Measurements from ENCODE around the gene NKAIN1.
"Not testable (repeated sequence)": the region's sequence is repeated elsewhere in the genome, so short reads cannot be mapped to it uniquely, and the experiment has no call there.

The NKAIN1 gene

DNA sequence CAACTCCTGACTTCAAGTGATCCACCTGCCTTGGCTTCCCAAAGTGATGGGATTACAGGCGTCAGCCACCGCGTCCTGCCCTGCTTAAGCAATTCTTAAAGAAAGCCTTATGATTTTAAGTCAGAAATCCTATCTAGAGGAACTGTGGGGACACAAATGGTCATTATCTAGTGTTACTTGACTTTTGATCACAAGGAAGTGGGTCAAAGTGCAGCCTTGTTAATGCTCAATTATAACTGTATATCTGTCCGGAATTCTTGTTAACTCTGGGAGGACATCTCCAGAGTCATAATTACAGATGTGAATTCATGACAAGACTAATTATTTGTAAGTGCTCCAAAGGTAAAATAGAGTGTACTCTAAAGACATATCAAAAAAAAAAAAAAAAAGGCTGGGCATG, 97.3 kb downstream of the NKAIN1 start:
- H3K4me3 ChIP-seq (ENCODE audit: low read length), result no peak overlapping the region
- H3K27me3 ChIP-seq (ENCODE audit: control insufficient read depth, low read length), result no peaks in the 10 kb centered on the region
- no peaks in the 10 kb centered on the region for H3K4me1 ChIP-seq (ENCODE audit: control insufficient read depth, low read length)
- H3K27ac ChIP-seq (ENCODE audit: low read depth, low read length), result no peak overlapping the region
- no peaks in the 10 kb centered on the region for H4K20me1 ChIP-seq (ENCODE audit: control insufficient read depth, insufficient read depth, low read depth, low read length)
- no peaks in the 10 kb centered on the region for H3K9me2 ChIP-seq (replicated peaks; ENCODE audit: control insufficient read depth, low read length)
- no peak for TF ChIP-seq EZH2phosphoT487 (IDR thresholded peaks at IDR 0.05; ENCODE audit: borderline replicate concordance, low read length)
- no peak for TF ChIP-seq CTCF (IDR thresholded peaks at IDR 0.05; ENCODE audit: low read depth, low read length, poor library complexity, severe bottlenecking)
- H3F3A ChIP-seq (ENCODE audit: control insufficient read depth, insufficient read depth), result no peaks in the 10 kb centered on the region
- no peak overlapping the region for H3K4me2 ChIP-seq (ENCODE audit: low read length)
- no peaks in the 10 kb centered on the region for H3K79me2 ChIP-seq (ENCODE audit: control insufficient read depth, low read length)
- H3K9me3 ChIP-seq (ENCODE audit: control insufficient read depth, insufficient read depth, low read length), result no peaks in the 10 kb centered on the region
- H3K36me3 ChIP-seq (ENCODE audit: control insufficient read depth, low read length), result no peaks in the 10 kb centered on the region

DNA sequence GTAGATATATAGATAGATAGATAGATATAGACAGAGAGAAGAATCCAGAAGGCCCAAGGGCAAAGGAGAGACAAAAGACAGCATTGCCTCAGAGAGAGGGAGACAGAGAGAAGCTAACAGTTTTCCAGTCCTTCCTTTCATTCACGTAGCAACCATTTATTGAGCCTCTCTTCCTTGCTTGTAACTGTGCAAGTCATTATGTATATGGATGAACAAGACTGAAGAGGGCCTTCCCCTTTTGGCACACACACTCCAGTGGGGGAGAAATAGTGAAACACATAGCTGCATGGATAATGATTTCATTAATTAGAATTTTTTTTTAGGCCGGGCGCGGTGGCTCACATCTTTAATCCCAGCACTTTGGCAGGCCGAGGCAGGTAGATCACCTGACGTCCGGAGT, 99.4 kb downstream of the NKAIN1 start:
- Histone ChIP-seq H3K4me2 (ENCODE audit: low read length) (no peak overlapping the region), H4K20me1 (ENCODE audit: control insufficient read depth, insufficient read depth, low read depth, low read length) (no peaks in the 10 kb centered on the region), H3K9me3 (ENCODE audit: control insufficient read depth, insufficient read depth, low read length) (no peaks in the 10 kb centered on the region), H3K27ac (ENCODE audit: low read depth, low read length) (no peak overlapping the region), H3K36me3 (ENCODE audit: control insufficient read depth, low read length) (no peaks in the 10 kb centered on the region), H3K4me1 (ENCODE audit: control insufficient read depth, low read length) (no peaks in the 10 kb centered on the region), H3F3A (ENCODE audit: control insufficient read depth, insufficient read depth) (no peaks in the 10 kb centered on the region), H3K27me3 (ENCODE audit: control insufficient read depth, low read length) (no peaks in the 10 kb centered on the region), H3K79me2 (ENCODE audit: control insufficient read depth, low read length) (no peaks in the 10 kb centered on the region), H3K9me2 (replicated peaks; ENCODE audit: control insufficient read depth, low read length) (no peaks in the 10 kb centered on the region), H3K4me3 (ENCODE audit: low read length) (no peak overlapping the region)
- TF ChIP-seq CTCF (IDR thresholded peaks at IDR 0.05; ENCODE audit: low read depth, low read length, poor library complexity, severe bottlenecking), result no peak
- TF ChIP-seq EZH2phosphoT487 (IDR thresholded peaks at IDR 0.05; ENCODE audit: borderline replicate concordance, low read length), result no peak

DNA sequence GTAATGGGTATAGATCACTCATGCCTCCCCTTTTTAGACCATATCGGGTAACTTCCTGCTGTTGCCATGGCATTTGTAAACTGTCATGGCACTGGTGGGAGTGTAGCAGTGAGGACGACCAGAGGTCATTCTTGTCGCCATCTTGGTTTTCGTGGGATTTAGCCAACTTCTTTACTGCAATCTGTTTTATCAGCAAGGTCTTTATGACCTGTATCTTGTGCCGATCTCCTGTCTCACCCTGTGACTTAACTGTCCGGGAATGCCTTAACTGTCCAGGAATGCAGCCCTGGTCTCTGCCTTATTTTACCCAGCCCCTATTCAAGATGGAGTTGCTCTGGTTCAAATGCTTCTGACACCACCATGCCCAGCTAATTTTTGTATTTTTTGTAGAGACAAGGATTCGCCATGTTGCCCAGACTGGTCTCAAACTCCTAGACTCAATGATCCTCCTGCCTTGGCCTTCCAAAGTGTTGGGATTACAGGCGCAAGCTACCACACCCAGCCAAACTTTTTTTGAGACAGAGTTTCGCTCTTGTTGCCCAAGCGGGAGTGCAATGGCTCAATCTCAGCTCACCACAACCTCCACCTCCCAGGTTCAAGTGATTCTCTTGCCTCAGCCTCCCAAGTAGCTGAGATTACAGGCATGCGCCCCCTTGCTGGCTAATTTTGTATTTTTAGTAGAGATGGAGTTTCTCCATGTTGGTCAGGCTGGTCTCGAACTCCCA, 100.7 kb downstream of the NKAIN1 start:
- not testable (repeated sequence) for H3F3A ChIP-seq (ENCODE audit: control insufficient read depth, insufficient read depth); H3K4me2 ChIP-seq (ENCODE audit: low read length); H3K4me1 ChIP-seq (ENCODE audit: control insufficient read depth, low read length); H3K27ac ChIP-seq (ENCODE audit: low read depth, low read length); H3K9me2 ChIP-seq (replicated peaks; ENCODE audit: control insufficient read depth, low read length); H3K36me3 ChIP-seq (ENCODE audit: control insufficient read depth, low read length); H4K20me1 ChIP-seq (ENCODE audit: control insufficient read depth, insufficient read depth, low read depth, low read length); H3K27me3 ChIP-seq (ENCODE audit: control insufficient read depth, low read length); H3K9me3 ChIP-seq (ENCODE audit: control insufficient read depth, insufficient read depth, low read length); H3K4me3 ChIP-seq (ENCODE audit: low read length); H3K79me2 ChIP-seq (ENCODE audit: control insufficient read depth, low read length)

GRCh38 chr1:31137873-31138272, 101.8 kb downstream of the NKAIN1 start:
- not testable (repeated sequence) for H3F3A ChIP-seq (ENCODE audit: control insufficient read depth, insufficient read depth); H3K79me2 ChIP-seq (ENCODE audit: control insufficient read depth, low read length); H4K20me1 ChIP-seq (ENCODE audit: control insufficient read depth, insufficient read depth, low read depth, low read length); H3K4me1 ChIP-seq (ENCODE audit: control insufficient read depth, low read length); H3K4me3 ChIP-seq (ENCODE audit: low read length); H3K4me2 ChIP-seq (ENCODE audit: low read length); H3K27ac ChIP-seq (ENCODE audit: low read depth, low read length); H3K9me2 ChIP-seq (replicated peaks; ENCODE audit: control insufficient read depth, low read length); H3K27me3 ChIP-seq (ENCODE audit: control insufficient read depth, low read length); H3K36me3 ChIP-seq (ENCODE audit: control insufficient read depth, low read length); H3K9me3 ChIP-seq (ENCODE audit: control insufficient read depth, insufficient read depth, low read length)

Measured in DOHH2 (cell line).